Testis (tissue), 3 donors: Measurements from ENCODE around the gene GAS2L2. TPM values are rescaled to one million over a fixed set of nuclear protein-coding genes. Genes with fewer than 3 reads are reported as not detected.
A peak's percentile ranks its signal among the peaks of the same experiment; 100 is the strongest.

Source experiments
- DNase-seq: peaks from one replicate; pipeline ENCODE4 v3.0.0-alpha.2; 2019
- H3K27ac ChIP-seq, 2 donors: fragments of 200-600 bp; sonication (generic); one replicate each; pipeline ENCODE4 v1.5.1; 2019
- H3K27me3 ChIP-seq: fragments of 200-600 bp; sonication (generic); one replicate; pipeline ENCODE4 v1.5.1; 2019
- H3K36me3 ChIP-seq: fragments of 200-600 bp; sonication (generic); one replicate; pipeline ENCODE4 v1.5.1; 2017; ENCODE audit warnings: low read depth; ENCODE audit errors: missing control alignments
- H3K4me1 ChIP-seq: fragments of 200-600 bp; sonication (generic); one replicate; pipeline ENCODE4 v1.5.1; 2019
- H3K4me3 ChIP-seq, 2 donors: fragments of 200-600 bp; sonication (generic); one replicate each; pipeline ENCODE4 v1.5.1; 2017 to 2019
- H3K9me3 ChIP-seq: fragments of 200-600 bp; sonication (generic); one replicate; pipeline ENCODE4 v1.5.1; 2017
- CTCF ChIP-seq, 3 experiments: fragments of 450-650 bp in 2 of 3; fragments of 200-600 bp in 1 of 3; sonication (generic) in 1 of 3; IDR thresholded peaks; one replicate each; pipeline ENCODE4 v1.5.1; 2016 to 2019; ENCODE audit warnings: antibody characterized with exemption in 3 of 3, mild to moderate bottlenecking in 2 of 3, moderate library complexity in 1 of 3
- POLR2A ChIP-seq: fragments of 450-650 bp; IDR thresholded peaks from one replicate; pipeline ENCODE4 v1.6.1; 2017; ENCODE audit warnings: antibody characterized with exemption, mild to moderate bottlenecking, moderate library complexity
- WGBS, 2 donors: methylation state at CpG; one replicate each; pipeline ENCODE4 v1.1.5; 2018; 5-methylcytosine and 5-hydroxymethylcytosine counted together
- intact Hi-C: fragments of 100-400 bp; cut with DNase I; formaldehyde crosslinking; loops from one replicate; pipeline ENCODE4 v1.15.1; 2023; ENCODE audit warnings: low total_unique reads
- polyA plus RNA-seq: library from polyadenylated mRNA; stranded (reverse); fragments of 350-450 nt; fragmentation: Illumina TruSeq; extraction: RNeasy Lipid Tissue Mini Kit (QIAGEN cat#74804); gene quantifications from one replicate; pipeline ENCODE4 v1.2.3, GENCODE V29; 2014; ENCODE audit warnings: low read depth, low replicate concordance; ENCODE audit not compliant: insufficient read depth
- total RNA-seq, 2 donors: library from RNA; depleted of rRNA; stranded (reverse); fragments of >200 nt; gene quantifications; one replicate each; pipeline ENCODE4 v1.2.3, GENCODE V29; 2016

GAS2L2 gene
- total and polyA plus RNA-seq, 3 donors from 2014 or later, result 0.31 to 0.71 (median 0.62) TPM

GRCh38 chr17:35743626-35744328 lies 9.3 kb downstream of the GAS2L2 start:
- Histone ChIP-seq H3K27me3 (no peaks in the 10 kb centered on the region), H3K4me3 (no peak overlapping the region), H3K9me3 (no peaks in the 10 kb centered on the region), H3K27ac (no peak overlapping the region), H3K36me3 (no peaks in the 10 kb centered on the region), H3K4me1 (no peaks in the 10 kb centered on the region)
- peak; percentile 46 for DNase-seq
- 46 to 59% methylated on average over 6 to 7 of the region's 7 CpGs for WGBS, 2 donors
- intact Hi-C loops, result no loop called here
- TF ChIP-seq POLR2A (no peak), CTCF (IDR thresholded peaks at IDR 0.05) (no peak)

GRCh38 chr17:35742896-35743477 lies 10.1 kb downstream of the GAS2L2 start:
- Histone ChIP-seq H3K4me1 (no peaks in the 10 kb centered on the region), H3K27me3 (no peaks in the 10 kb centered on the region), H3K9me3 (no peaks in the 10 kb centered on the region), H3K27ac (no peak overlapping the region), H3K4me3 (no peak overlapping the region), H3K36me3 (no peaks in the 10 kb centered on the region)
- no peak for TF ChIP-seq CTCF (IDR thresholded peaks at IDR 0.05)
- no peak for TF ChIP-seq POLR2A
- WGBS, 2 donors, result 60 to 65% methylated on average over 5 to 7 of the region's 7 CpGs
- intact Hi-C loops, result no loop called here
- no peak for DNase-seq

- Histone ChIP-seq H3K4me1 (no peaks in the 10 kb centered on the region), H3K27me3 (no peaks in the 10 kb centered on the region), H3K27ac (no peak overlapping the region), H3K9me3 (no peaks in the 10 kb centered on the region), H3K4me3 (no peak overlapping the region), H3K36me3 (no peaks in the 10 kb centered on the region)
- DNase-seq, result no peak
- no peak for TF ChIP-seq CTCF (IDR thresholded peaks at IDR 0.05)
- no peak for TF ChIP-seq POLR2A
- 76 to 88% methylated on average over 7 of the region's 7 CpGs for WGBS, 2 donors
- intact Hi-C loops, result no loop called here
These were observed 10.5 kb downstream of the GAS2L2 start for GRCh38 chr17:35742496-35742895.

- 10 to 18% methylated on average over 16 to 57 of the region's 73 CpGs for WGBS, 2 donors
- intact Hi-C loops, result no loop called here
- no peak for TF ChIP-seq POLR2A
- no peak overlapping the region for H3K27ac ChIP-seq
- no peaks in the 10 kb centered on the region for H3K9me3 ChIP-seq
- peak overlapping the region; percentile 12 to 18 for H3K4me3 ChIP-seq
- no peaks in the 10 kb centered on the region for H3K36me3 ChIP-seq
- peak; percentile 27 for DNase-seq
- no peaks in the 10 kb centered on the region for H3K27me3 ChIP-seq
- H3K4me1 ChIP-seq, result no peaks in the 10 kb centered on the region
These were observed 11.8 kb downstream of the GAS2L2 start for GRCh38 chr17:35740997-35741931.

GRCh38 chr17:35740216-35740615 lies 12.8 kb downstream of the GAS2L2 start:
- no peak overlapping the region for H3K27ac ChIP-seq
- no peaks in the 10 kb centered on the region for H3K27me3 ChIP-seq
- H3K4me3 ChIP-seq, result no peak overlapping the region
- H3K4me1 ChIP-seq, result no peaks in the 10 kb centered on the region
- no peaks in the 10 kb centered on the region for H3K36me3 ChIP-seq
- H3K9me3 ChIP-seq, result no peaks in the 10 kb centered on the region
- DNase-seq, result no peak
- 78 to 89% methylated on average over 4 to 7 of the region's 7 CpGs for WGBS, 2 donors
- no peak for TF ChIP-seq CTCF (IDR thresholded peaks at IDR 0.05)
- TF ChIP-seq POLR2A, result no peak
- intact Hi-C loops, result no loop called here
